SH-SY5Y (cell line): Measurements from ENCODE around the gene RAB11B.

Experiments
- GATA2 ChIP-seq: IDR thresholded peaks from 2 replicates; pipeline ENCODE4 v1.6.1; 2011; ENCODE audit warnings: mild to moderate bottlenecking, low read depth, low read length
- GATA3 ChIP-seq: IDR thresholded peaks from 2 replicates; pipeline ENCODE4 v1.6.1; 2011; ENCODE audit warnings: low read depth, mild to moderate bottlenecking, low read length, moderate library complexity

DNA sequence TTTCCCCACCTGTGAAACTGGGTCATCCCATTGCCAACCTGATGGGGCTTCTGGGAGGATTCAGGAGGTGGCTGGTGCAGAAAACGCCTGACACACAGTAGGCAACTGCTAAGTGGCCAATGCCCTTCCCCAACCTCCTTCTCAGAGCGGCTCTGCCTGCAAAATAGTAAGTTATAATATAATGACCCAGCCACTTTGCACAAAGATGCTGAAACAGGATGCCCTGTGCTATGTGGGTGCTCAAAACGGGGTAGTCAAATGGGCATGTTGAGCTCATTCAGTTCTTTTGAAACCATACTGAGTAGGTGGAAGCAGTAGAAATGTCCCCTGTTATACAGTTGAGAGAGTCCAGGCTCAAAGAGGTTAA lies 23.5 kb downstream of the RAB11B start:
- TF ChIP-seq GATA3 (no peak), GATA2 (no peak)
